RCC 7860 (cell line): Measurements from ENCODE around the gene CTDSPL2.
"Not testable (repeated sequence)": the region's sequence is repeated elsewhere in the genome, so short reads cannot be mapped to it uniquely, and the experiment has no call there.

Source experiments
- DNase-seq: peaks from one replicate; pipeline ENCODE4 v3.0.0-alpha.2; 2015; ENCODE audit warnings: low spot score
- FAIRE-seq: peaks from 2 replicates; lab custom pipeline; 2012; peaks lifted over from hg19 to GRCh38; lab: Jason Lieb, UNC

CTDSPL2 gene

DNA sequence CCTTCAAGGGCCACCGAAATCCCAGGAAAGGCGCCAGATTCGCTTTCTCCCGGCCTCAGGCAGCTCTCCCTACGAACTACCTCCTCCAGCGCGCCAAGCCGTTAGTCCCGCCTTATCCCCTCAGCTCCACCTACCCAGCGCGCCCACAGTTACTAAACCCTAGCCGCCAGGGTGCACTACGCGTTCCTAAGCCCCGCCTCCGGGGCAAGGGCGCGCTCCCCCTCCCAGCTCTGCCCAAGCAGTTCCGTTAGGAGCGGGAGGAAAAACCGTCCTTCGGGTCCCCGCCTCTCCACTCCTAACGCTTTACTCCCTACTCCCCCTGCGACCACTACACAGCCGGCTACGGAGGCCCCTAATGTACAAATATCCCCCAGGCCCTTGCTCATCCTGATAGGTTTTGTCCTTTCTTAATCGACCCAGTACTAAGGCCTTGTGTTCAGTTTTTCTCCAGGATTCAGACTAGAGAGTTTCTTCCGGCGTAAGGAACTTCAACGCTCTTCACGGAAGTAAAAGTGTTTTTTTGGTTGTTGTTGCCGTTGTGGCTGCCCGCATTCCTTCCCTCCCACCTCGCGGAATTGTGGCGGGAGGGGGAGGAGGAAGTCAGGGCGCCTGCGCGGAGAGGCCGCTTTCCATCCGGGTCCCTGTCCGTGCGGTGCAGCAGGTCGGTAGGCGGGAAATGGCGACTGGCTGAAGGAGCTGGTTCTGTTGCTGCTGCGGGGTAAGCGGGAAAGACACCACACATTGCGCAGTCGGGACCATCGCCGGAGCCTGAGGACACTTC, at the start of gene CTDSPL2:
TSS of gene CTDSPL2 (plus strand) at position 655 of the 781 bp plus-strand sequence. CDS start 31,386 bp downstream, outside the sequence.
- DNase-seq: peak; percentile 97
- peak; percentile 91 for FAIRE-seq

DNA sequence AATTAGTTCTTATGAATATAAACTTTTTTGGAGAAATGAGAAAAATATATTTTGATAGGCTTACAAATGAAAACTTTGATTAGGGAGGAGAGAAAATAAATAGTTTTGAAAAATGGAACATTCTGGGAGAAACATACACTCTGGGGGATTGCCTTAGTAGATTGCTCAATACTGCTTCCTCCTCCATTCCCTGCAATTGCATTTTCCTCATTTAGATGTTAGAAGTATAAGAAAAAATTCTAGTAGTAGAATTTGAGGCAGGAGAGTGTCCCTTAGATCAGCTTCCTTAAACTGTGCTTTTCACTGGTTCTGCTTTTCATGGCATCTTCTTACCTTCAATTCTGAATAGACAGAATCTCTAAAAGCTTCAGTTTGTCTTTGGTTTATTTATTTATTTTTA, 46.2 kb upstream of the CTDSPL2 start:
- no peak for DNase-seq
- FAIRE-seq: no peak

DNA sequence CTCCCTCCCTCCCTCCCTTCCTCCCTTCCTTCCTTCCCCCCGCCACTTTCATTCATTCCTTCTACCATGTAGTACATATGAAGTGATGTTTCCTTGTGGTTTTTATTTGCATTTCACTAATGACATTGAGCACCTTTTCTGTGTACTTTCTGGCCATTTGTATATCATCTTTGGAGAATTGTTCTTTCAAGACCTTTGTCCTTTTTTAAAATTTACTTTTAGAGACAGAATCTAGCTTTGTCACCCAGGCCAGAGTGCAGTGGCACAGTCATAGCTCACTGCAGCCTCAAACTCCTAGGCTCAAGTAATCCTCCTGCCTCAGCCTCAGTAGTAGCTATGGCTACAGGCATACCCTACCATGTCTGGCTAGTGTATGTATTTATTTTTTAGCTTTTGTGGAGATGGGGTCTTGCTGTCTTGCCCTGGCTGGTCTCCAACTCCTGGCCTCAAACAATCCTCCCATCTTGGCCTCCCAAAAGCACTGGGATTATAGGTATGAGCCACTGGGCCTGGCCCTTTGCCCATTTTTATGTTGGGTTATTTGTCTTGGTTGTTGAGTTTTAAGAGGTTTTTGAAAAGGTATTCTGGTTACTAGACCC, 42.0 kb upstream of the CTDSPL2 start:
- no peak for FAIRE-seq
- no peak for DNase-seq

DNA sequence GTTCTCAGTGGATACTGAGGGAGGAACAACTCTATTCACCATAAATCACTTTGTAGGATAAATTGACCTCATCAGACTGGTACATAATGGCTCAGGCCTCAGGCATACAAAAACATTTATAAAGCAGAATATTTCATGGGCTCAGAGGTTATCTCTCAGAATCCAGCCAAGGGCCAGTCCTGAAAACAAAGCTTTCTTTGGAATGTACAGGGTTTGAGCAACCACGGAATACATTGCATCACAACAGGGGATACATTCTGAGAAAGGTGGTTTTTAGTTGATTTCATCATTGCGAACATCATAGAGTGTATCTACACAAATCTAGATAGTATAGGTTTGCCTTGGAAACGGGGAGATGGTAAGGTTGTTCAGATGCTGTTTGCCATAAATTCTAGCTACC, 33.4 kb upstream of the CTDSPL2 start:
- DNase-seq (no peak), FAIRE-seq (no peak)

DNA sequence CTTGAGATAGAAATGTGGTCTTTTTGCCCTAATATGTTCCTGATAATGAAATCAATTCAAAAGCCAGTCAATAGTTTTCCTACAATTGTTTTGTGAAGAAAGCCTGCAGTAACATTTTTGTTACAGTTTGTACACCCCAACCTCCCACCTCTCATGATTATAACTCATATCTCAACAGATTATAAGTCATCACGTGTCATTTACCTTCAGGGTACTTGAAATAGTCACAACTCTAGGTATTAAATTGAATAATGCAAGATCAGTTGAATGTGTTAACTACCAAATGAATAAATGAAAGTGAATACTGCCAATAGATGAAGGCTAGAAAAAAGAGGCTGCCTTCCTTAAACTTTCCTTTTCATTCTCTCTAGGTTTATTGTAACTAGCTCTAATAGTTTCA, 32.9 kb upstream of the CTDSPL2 start:
- no peak for FAIRE-seq

DNA sequence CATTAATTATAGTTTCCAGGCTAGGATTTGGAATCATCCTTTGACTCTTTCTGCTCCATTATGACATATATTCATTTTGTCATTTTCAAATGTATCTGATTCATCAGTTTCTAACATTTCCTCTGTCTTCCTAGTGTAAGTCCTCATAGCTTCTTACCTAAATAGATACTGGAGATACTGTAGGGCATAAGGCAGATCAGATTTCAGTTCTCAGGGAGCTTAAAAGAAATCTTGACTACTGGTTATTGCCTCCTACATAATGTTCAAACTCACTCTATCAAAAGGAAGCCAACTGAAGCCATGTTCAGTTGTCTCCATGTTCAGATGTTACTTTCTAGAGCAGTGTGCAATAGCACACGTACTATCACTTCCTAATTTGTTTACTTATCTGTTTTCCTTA, 29.6 kb upstream of the CTDSPL2 start:
- FAIRE-seq: no peak
- DNase-seq: no peak

More for the DNA sequence above, 32.9 kb upstream of the CTDSPL2 start:
- DNase-seq: no peak

DNA sequence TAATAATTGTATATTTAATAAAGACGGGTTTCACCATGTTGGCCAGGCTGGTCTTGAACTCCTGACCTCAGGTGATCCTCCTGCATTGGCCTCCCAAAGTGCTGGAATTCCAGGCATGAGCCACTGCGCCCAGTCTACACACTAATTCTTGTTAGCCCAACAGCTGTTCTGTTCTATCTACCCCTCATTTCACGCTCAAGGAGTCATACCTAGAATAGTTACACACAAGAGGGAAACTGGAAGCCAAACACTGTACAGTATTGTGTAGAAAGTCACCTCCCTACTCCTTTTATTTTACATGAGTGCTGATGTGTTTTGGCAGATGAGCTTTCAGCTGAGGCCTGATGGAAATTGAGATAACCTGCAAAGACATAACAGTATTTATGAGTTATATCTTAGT, 13.4 kb upstream of the CTDSPL2 start:
- DNase-seq (no peak), FAIRE-seq (no peak)

DNA sequence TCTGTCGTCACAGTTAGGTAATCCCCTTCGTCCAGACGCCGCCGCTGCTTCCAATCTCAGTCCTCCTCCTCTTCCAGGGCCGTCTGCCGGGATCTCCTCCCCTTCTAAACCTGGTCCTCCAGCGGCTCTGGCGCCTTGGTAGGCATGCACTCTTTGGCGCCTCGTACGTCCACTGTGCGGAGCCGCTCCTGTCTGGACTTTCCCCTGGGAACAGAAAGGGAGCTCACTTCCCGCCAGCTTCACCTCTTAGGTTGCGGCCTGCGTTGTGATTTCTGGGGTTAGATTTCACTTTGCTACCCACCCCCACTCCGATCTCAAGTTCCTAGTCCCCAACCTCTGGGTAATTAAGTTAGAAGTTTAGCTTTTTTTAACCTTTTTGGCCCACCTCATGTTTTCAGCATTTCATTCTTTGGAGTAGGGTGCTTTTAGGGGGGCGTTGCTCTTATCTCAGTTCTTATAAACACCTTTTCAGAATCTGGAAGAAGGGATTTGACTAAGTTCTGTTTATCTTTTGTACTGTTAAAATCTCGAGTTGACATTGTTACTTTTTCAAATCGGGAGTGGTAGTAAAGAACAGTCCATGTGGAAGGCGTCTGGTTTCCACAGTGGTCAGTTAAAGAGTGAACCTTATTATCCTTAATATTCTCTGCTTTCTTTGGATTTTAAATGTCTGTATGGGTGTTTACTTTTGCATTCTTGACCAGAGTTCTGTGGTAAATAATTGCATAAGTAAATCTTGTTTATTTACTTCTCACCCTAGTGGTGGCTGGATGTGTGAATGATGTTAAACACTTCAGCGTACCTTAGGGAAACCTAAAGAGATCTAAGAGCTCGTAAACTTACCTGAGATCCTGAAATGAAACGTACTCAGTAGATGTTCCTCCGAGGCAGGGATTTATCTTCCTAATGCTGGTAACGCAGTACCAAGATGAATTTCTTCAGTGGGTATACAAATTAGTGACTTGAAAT, 611 bp downstream of the CTDSPL2 start:
- FAIRE-seq: no peak

DNA sequence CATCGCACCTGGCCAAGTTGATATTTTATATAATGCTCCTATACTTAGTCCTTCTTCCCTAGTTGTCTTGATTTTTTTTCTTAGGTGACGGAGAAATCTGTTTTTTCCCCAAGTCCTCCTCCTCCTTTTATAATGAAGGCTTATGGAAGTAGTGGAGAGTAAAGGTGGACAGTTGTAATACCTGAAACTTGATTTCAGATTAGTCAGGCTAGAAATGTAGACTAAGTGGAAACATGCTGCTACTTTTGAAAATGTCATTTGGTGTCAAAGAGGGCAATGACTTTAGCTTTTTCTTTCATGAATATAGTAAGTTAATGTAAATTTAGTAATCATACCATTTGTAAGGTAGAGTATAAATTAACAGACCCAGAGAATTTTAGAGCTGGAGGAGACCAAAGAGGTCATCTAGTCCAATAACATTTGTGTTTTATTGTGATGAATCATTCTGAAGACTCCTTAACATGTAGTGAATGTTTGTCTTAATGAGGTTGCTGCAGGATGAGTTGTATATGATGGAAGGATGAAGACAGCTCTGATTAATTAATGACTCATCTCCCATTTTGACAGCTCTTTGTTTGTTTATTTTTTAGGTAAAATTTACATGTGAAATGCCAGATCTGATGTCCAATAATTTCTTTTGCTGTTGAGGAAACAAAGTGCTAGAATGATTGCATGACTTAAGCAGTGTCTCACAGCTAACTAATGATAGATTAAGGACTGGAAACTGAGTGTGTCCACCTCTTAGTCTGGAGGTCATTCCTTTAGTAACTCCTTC, 8.7 kb downstream of the CTDSPL2 start:
- FAIRE-seq (peak; percentile 16), DNase-seq (no peak)

More for the DNA sequence above, 611 bp downstream of the CTDSPL2 start:
- DNase-seq: peak; percentile 58

DNA sequence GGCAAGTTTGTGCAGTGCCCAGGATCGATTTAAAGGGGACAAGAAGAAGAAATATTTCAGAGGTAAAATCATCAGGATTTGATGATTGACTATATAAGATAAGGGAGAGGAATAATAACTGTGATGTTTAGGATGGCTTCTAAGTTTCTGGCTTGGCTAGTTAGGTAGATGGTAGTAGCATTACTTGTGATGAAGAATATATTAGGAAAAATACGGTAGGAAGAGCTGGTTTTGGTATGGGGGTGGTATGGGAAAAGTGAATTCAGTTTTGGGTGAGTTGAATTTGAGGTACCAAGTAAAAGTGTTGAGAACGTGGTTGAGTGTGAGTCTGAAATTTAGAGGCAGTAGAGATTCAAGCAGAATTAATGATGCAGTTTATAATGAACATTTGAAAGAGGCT, 11.0 kb downstream of the CTDSPL2 start:
- no peak for DNase-seq
- FAIRE-seq: no peak

DNA sequence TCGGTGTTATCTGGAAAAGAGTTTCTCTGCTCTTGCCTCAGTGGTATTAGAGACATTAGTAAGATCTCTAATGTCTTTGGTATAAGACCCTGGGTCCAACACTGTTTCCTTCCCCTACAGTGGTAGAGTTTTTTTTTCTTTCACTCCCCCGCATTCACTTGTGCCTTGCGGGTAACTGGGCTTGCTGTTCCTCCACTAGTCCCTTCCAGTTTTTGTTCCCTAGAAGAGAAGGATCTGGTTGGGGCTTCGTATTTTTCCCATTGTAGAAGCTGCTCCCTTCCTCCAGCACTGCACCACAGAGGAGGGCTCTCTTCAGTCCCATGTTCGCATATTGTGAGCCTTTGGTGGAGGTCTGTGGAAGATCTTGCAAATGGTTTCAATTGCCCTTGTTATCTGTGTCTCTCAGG, 13.7 kb downstream of the CTDSPL2 start:
- FAIRE-seq: no peak
- no peak for DNase-seq

DNA sequence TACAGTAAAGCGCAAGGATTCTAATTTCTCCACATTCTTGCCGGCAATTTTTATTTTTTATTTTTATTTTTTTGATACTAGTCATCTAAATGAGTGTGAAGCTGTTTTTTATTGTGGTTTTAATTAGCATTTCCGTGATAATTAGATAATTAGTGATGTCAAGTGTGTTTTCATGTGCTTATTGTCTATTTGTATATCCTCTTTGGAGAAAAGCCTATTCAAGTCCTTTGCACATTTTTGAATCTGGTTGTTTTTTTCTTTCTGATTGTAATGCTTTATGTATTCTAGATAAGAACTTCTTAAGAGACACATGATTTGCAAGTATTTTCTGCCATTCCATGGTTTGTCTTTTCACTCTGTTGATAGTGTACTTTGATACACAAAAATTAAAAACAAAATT, 16.1 kb downstream of the CTDSPL2 start:
- FAIRE-seq (no peak), DNase-seq (no peak)

DNA sequence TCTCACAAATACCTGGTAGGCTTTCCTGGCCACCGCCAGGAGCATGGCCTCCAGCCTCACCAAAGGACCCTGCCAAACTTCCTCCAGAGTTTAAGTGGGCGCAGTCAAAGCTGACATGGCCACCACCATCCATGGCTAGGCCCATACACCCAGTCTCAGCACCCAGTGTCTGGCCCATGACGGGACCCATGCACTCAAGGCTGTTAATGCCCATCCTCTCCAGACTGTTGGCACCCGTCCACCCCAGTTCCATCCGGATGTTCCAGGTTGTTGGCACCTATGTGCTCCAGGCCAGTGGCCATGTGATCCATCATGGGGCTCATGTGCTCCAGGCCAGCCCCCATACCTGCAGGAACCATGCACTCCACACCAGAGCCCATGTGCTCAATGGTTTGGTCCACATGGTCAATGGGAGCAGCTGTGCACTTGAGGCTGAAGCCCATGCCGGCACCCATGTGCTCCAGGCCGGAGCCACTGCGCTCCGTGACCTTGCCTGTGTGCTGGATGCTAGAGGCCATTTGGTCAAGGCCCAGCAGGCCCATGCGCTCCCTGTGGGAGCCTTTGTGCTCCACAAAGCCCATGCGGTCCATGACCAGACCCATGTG, 20.4 kb downstream of the CTDSPL2 start:
- no peak for DNase-seq
- FAIRE-seq: no peak

DNA sequence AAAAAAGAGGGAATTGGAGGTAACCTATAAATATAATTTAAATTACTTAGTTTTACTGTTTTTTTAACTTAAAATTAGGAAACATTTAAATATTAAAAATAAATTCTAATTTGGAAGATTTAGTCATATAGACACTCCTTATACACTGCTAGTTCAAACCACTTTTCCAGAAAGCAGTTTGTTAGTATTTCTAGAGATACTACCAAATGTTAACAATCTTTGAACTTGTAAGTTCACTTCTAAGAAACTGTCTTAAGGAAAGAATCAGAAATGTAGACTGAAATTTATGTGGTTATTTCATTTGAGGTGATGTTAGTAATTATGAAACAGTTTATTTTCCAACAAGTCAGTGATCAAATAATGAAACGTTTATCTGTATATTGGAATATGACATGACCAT, 22.7 kb downstream of the CTDSPL2 start:
- DNase-seq: no peak
- no peak for FAIRE-seq

DNA sequence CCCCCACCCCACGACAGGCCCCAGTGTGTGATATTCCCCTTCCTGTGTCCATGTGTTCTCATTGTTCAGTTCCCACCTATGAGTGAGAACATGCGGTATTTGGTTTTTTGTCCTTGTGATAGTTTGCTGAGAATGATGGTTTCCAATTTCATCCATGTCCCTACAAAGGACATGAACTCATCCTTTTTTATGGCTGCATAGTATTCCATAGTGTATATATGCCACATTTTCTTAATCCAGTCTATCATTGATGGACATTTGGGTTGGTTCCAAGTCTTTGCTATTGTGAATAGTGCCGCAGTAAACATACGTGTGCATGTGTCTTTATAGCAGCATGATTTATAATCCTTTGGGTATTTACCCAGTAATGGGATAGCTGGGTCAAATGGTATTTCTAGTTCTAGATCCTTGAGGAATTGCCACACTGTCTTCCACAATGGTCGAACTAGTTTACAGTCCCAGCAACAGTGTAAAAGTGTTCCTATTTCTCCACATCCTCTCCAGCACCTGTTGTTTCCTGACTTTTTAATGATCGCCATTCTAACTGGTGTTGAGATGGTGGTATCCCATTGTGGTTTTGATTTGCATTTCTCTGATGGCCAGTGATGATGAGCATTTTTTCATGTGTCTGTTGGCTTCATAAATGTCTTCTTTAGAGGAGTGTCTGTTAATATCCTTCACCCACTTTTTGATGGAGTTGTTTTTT, 26.3 kb downstream of the CTDSPL2 start:
- not testable (repeated sequence) for DNase-seq, FAIRE-seq

DNA sequence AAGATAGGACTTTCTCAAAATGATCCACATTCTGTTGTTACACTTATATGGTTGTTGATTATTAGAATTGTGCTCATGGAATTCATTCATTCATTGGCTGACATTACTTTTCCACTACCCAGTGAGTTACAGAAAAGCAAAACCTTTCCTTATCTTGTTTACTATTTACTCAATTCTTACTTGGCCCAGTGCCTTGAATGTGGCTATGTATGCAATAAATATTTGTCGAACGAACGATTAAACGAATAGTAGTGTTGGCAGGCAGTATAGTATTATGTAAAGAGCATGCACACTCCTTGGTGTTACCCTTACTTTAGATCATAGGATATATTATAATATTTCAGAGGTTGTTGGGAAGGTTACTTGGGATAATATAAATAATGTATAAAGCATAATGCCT, 31.0 kb downstream of the CTDSPL2 start:
- DNase-seq: no peak

DNA sequence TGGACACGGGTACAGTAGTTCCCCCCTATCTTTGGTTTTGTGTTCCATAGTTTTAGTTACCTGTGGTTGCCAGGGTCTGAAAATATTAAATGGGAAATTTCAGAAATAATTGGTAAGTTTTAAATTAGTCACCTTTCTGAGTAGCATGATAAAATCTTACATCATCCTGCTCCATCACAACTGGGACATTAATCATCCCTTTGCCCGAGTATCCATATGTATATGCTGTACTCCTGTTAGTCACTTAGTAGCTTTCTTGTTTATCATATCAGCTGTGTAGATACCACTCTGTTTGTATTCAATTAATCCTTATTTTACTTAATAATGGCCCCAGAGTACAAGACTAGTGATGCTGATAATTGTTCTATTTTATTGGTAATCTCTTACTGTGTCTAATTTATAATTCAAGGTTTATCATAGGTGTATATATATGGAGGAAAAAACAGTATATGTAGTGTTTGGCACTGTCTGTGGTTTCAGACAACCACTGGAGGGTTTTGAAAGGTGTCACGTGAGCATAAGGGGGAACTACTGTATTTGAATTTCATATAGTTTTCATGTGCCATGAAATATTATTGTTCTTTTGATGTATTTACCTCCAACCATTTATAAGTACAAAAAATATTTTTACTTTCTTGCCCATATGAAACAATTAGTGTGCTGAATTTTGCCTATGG, 41.4 kb downstream of the CTDSPL2 start:
- FAIRE-seq (peak; percentile 73), DNase-seq (peak; percentile 75)

More for the DNA sequence above, 31.0 kb downstream of the CTDSPL2 start:
- no peak for FAIRE-seq

DNA sequence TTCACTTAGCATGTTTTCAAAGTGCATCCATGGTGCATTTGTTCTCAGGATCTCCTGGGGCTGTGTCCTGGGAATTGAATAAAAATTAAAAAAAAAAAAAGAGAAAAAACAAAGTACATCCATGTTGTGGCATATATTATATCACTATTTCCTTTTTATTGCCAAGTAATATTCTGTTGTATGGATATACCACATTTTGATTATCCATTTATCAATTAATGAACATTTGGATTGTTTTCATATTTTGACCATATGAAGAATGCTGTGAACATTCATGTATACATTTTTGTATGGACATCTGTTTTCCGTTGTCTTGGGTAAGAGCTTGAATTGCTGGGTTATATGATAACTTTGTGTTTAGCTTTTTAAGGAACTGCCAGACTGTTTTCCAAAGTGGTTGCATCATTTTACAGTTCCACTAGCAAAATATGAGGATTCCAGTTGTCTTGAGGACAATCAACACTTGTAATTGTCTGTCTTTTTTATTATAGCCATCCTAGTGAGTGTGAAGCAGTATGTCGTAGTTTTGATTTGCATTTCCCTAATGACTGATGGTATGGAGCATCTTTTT, 44.5 kb downstream of the CTDSPL2 start:
- FAIRE-seq (no peak), DNase-seq (no peak)

DNA sequence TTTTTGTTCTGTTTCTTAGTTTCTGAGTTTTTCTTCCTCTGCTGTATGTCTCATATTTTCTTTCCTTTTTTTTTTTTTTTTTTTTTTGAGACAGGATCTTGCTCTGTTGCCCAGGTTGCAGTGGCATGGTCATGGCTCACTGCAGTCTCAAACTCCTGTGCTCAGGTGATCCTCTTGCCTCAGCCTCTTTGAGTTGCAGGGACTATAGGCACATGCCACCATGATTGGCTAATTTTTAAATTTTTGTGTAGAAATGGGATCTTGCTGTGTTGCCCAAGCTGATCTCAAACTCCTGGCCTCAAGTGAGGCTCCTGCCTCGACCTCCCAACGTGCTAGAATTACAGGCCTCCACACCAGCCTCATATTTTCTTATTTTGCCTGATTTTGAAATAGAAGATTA, 51.9 kb downstream of the CTDSPL2 start:
- FAIRE-seq (no peak), DNase-seq (no peak)
